GM12873 (cell line): ENCODE data around the gene RPS6KA1.

Source experiments
- CTCF ChIP-seq: IDR thresholded peaks from 2 replicates; pipeline ENCODE4 v1.5.1; 2012; ENCODE audit warnings: low read depth, mild to moderate bottlenecking, moderate library complexity, low read length, control low read depth; ENCODE audit not compliant: insufficient read depth; ENCODE audit errors: missing control alignments

Gene RPS6KA1

DNA sequence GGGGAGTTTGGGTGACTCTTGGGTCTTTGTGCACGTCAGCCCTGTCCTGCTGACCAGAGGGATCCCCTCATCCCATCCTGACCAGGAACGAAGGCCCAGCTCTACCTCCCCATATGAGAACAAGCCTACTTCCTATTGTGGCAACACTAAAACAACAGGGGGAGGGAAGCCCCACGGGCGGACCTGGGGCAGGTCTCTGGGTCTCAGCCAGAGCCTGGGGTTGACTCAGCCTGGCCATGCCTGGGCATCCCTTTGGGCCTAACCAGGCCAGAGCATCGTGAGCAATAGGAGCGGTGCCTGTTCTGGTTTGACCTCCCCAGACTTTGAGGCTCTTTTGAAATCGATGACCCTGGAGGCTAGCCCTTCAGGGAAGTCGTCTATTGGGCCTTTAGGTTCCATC is 16.8 kb downstream of the RPS6KA1 start:
- TF ChIP-seq CTCF, result no peak

- TF ChIP-seq CTCF, result no peak
Measured at GRCh38 chr1:26546819-26547218, 17.3 kb downstream of the RPS6KA1 start.

DNA sequence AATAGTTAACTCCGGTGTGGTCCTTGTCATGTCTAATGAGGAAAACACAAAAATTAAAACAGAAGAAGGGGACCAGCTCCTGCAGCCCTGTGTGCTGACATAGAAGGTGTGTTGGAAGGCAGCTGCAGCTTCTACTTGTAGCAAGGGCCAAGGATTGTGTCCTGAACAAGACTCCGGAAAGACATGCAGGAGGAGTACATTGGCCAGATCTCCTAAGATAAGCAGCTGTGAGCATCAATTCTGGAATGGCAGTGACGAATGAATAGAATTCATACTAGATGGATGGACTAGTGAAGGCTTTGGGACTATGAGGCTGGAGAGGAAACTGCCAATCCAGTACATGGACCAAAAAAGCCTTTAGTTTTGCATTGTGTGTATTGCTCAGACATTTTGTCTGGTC is 19.3 kb downstream of the RPS6KA1 start:
- no peak for TF ChIP-seq CTCF

- no peak for TF ChIP-seq CTCF
Measured at GRCh38 chr1:26550946-26551345, 21.4 kb downstream of the RPS6KA1 start.

DNA sequence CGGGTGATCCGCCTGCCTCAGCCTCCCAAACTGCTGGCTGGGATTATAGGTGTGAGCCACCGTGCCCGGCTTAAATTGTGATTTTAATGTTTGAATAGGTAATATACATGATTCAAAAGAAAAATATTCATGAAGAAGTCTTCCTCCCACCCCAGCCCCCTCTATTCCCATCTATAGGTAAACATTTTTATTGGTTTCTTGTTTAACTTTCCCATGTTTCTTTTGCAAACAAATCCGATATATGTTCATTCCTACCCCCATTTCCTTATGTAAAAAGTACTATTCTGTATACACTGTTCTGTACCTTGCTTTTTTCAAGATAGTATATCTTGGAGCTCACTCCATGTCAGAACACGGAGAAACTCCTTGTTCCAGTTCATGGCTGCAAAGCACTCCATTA is 23.2 kb downstream of the RPS6KA1 start:
- TF ChIP-seq CTCF, result no peak

DNA sequence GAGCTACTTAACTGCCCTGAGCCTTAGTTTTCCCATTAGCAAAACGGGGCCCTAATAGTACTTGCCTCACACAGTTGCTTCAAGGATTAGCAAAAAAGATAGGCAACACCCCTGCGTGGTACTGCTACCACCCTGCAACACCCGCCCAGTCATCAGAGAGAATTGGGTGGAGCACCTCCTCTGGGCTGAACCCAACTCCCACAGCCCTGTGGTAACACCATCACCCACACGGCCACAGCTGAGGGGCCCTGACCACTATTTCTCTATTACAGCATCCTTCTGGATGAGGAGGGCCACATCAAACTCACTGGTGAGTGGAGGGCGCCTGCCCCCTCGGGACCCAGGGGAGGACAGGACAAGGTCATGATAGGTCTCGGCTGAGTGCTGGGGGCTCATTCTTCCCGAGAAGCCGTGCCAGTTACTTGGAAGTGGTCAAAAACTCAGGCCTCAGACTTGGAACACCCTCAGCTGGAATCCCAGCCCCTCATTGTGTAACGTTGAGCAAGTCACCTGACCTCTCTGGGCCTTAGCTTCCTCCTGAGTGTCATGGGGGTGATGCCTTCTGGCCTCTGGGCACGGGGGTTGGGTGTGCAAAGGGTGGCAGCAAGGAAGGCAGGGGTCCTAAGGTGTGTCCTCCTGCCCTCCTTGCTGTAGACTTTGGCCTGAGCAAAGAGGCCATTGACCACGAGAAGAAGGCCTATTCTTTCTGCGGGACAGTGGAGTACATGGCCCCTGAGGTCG is 24.6 kb downstream of the RPS6KA1 start:
- no peak for TF ChIP-seq CTCF

DNA sequence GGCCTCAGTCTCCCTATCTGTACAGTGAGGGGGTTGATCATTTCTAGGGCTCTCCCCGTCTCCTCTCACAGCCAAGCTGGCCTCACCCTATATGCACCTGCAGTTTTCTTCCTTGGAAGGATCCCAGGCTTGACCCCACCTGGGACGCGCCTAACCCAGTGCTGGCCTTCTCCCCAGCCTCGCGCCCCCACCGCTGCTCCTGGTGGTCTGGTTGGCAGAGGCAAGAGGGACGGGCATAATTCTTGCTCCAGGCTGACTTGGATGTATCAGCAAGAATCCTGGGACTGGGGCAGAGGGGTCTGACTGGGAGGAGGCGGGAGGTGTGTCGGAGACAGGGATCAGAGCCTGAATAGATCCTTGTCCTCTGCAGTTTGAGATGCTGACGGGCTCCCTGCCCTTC is 25.2 kb downstream of the RPS6KA1 start:
- TF ChIP-seq CTCF, result no peak
